Esophagus (tissue), 2 donors: ENCODE data around the gene ERICH6B. TPM values are rescaled to one million over a fixed set of nuclear protein-coding genes. Genes with fewer than 3 reads are reported as not detected.

Source experiments
- H3K27ac ChIP-seq, 2 donors: one replicate each; pipeline ENCODE4 v1.5.1; 2013; ENCODE audit warnings: low read depth in 2 of 2, mild to moderate bottlenecking in 2 of 2, inconsistent platforms in 1 of 2, low read length in 1 of 2, moderate library complexity in 1 of 2
- H3K27me3 ChIP-seq, 2 donors: one replicate each; pipeline ENCODE4 v1.6.1; 2013; ENCODE audit warnings: low read length in 2 of 2, control low read depth in 1 of 2, mild to moderate bottlenecking in 1 of 2; ENCODE audit not compliant: insufficient read depth in 2 of 2, control insufficient read depth in 1 of 2
- H3K36me3 ChIP-seq, 2 donors: one replicate each; pipeline ENCODE4 v1.6.1; 2013; ENCODE audit warnings: low read length in 1 of 2; ENCODE audit not compliant: control insufficient read depth in 2 of 2, insufficient read depth in 2 of 2
- H3K4me1 ChIP-seq, 2 donors: one replicate each; pipeline ENCODE4 v1.6.1; 2013; ENCODE audit warnings: low read length in 1 of 2; ENCODE audit not compliant: control insufficient read depth in 2 of 2, insufficient read depth in 2 of 2
- H3K4me3 ChIP-seq, 2 donors: one replicate each; pipeline ENCODE4 v1.5.1; 2013; ENCODE audit warnings: low read length in 2 of 2, mild to moderate bottlenecking in 2 of 2, low read depth in 1 of 2, moderate library complexity in 1 of 2
- H3K9me3 ChIP-seq, 2 donors: one replicate each; pipeline ENCODE4 v1.6.1; 2013; ENCODE audit warnings: mild to moderate bottlenecking in 2 of 2, low read depth in 1 of 2, low read length in 1 of 2, moderate library complexity in 1 of 2; ENCODE audit not compliant: control insufficient read depth in 2 of 2, insufficient read depth in 1 of 2
- WGBS, 2 donors: extraction: QIAGEN DNeasy Blood & Tissue Kit; methylation state at CpG; one replicate each; pipeline ENCODE4 v1.1.7; 2013; 5-methylcytosine and 5-hydroxymethylcytosine counted together
- polyA plus RNA-seq, 2 donors: library from polyadenylated mRNA; stranded (reverse); fragments of 200-250 nt; gene quantifications; one replicate each; pipeline ENCODE4 v1.2.3, GENCODE V29; 2013
- donor health status: healthy with polysubstance abuse.
- donor health status: Bipolar disorder and iron deficiency.

ERICH6B gene
- polyA plus RNA-seq, 2 donors, result not detected

DNA sequence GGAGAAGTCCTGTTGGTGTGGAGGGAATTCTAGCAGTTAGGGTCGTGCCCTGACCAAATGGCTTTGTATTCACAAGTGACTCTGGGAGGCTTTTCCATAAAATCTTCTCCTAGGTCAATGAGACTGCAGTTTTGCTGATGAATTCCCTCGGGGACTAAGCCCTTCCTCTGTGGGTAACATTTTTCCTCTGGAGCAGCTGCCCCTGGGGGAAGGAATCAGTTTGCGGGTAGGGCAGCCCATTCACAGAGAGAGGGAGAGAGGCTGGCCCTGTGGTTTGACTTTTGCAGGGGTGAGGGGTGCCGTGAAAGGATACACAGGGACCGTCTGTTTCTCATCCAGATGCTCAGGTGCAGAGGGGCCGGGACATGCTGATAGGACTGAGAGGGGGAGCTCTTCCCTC is 67.3 kb downstream of the ERICH6B start:
- WGBS, 2 donors, result 56 to 61% methylated on average over 6 of the region's 6 CpGs
- Histone ChIP-seq H3K27ac (no peak overlapping the region), H3K36me3 (no peaks in the 10 kb centered on the region), H3K4me3 (no peak overlapping the region), H3K9me3 (no peaks in the 10 kb centered on the region), H3K4me1 (no peaks in the 10 kb centered on the region), H3K27me3 (peaks cover 0 to 4% of the 10 kb centered on the region in 2 donors)

DNA sequence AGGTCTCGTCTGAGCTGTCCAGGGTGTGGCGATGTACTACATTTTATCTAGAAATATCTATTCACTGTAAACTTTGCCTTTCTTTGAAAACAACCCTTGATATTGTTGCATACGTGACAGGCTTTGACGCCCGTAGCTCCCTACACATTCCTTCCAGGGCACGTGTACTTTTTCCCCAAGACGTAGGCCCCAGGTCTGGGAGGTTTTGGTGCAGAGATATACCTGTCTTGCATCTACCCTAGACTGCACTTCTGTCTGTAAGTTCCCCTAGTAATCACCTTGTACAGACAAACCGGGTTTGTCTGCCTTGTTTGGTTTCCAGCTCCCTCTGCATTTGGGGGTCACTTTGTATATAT is 69.2 kb downstream of the ERICH6B start:
- no peak overlapping the region for H3K27ac ChIP-seq
- H3K27me3 ChIP-seq, result peaks cover 0 to 4% of the 10 kb centered on the region in 2 donors
- H3K9me3 ChIP-seq, result no peaks in the 10 kb centered on the region
- no peaks in the 10 kb centered on the region for H3K36me3 ChIP-seq
- 84 to 85% methylated on average over 8 of the region's 8 CpGs for WGBS, 2 donors
- H3K4me1 ChIP-seq, result no peaks in the 10 kb centered on the region
- H3K4me3 ChIP-seq, result no peak overlapping the region

GRCh38 chr13:45545686-45546409 is 69.7 kb downstream of the ERICH6B start:
- H3K27ac ChIP-seq, result no peak overlapping the region
- H3K4me1 ChIP-seq, result no peaks in the 10 kb centered on the region
- no peaks in the 10 kb centered on the region for H3K9me3 ChIP-seq
- H3K4me3 ChIP-seq, result no peak overlapping the region
- no peaks in the 10 kb centered on the region for H3K36me3 ChIP-seq
- H3K27me3 ChIP-seq, result peaks cover 0 to 4% of the 10 kb centered on the region in 2 donors
- WGBS, 2 donors, result 69 to 74% methylated on average over 6 of the region's 6 CpGs

- Histone ChIP-seq H3K4me1 (no peaks in the 10 kb centered on the region), H3K4me3 (no peak overlapping the region), H3K36me3 (no peaks in the 10 kb centered on the region), H3K9me3 (no peaks in the 10 kb centered on the region), H3K27ac (no peak overlapping the region), H3K27me3 (no peaks in the 10 kb centered on the region)
- 79 to 80% methylated on average over 2 of the region's 2 CpGs for WGBS, 2 donors
Measured at GRCh38 chr13:45544520-45544919, 71.0 kb downstream of the ERICH6B start.

DNA sequence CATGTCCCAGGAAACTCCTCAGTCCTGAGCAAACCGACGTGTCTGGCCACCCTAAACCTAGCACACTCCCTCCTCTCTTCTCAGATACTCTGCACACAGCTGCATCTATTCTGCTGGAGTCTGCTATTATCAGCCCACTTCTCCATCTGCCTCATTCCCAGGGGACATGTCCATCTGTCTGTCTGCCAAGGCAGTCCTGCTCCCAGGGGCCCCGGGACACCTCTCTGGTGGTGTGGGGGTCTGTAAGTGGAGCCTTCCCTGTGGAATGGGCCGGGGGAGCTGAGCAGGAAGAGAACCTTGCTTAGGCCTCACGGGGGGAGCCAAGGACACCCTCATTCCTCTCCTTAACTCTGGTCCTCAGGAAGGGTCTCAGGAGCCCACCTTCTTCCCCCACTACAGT is 72.7 kb downstream of the ERICH6B start:
- Histone ChIP-seq H3K36me3 (no peaks in the 10 kb centered on the region), H3K27ac (no peak overlapping the region), H3K4me3 (no peak overlapping the region), H3K9me3 (no peaks in the 10 kb centered on the region), H3K4me1 (no peaks in the 10 kb centered on the region), H3K27me3 (no peaks in the 10 kb centered on the region)
- 88 to 92% methylated on average over 5 of the region's 5 CpGs for WGBS, 2 donors

DNA sequence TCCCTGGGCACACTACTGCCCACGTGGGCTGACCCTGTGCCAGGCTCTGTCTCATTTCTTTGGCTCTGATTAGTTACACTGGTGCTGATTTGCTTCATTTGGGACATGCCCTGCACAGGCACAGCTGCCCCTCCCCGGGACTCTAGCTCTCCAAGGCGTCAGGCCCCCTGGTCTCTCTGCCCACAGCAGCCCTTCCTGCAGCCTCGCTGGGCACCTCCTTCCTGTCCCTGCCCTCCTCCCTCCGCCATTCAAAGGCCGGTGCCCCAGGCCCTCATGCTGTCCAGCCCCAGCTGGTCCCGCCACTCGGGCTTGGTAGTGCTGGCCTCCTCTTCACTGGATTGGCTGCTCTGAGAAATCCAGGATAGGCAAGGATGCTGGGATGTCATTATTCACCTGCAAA is 73.1 kb downstream of the ERICH6B start:
- H3K27me3 ChIP-seq, result no peaks in the 10 kb centered on the region
- no peak overlapping the region for H3K27ac ChIP-seq
- no peaks in the 10 kb centered on the region for H3K4me1 ChIP-seq
- WGBS, 2 donors, result 84 to 85% methylated on average over 8 of the region's 8 CpGs
- no peaks in the 10 kb centered on the region for H3K36me3 ChIP-seq
- no peaks in the 10 kb centered on the region for H3K9me3 ChIP-seq
- H3K4me3 ChIP-seq, result no peak overlapping the region

DNA sequence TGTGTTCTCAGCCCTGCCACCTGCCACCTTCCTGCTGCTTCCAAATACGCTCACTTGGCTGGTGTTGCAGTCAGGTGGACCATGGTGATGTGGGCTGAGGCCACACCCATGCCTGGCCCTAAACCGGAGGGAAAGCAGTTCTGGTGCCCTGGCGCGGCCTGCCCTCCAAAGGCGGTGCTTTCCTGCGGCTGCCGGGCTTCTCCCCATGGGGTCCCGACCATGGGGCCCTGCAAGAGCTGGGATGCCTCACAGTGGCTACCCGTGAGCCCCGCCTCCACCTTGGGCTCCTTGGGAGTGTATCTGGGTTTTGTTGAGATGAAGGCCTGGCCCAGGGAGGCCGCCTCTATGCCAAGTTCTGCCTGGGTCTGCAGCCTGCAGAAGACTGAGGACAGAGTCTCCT is 73.7 kb downstream of the ERICH6B start:
- H3K4me3 ChIP-seq, result no peak overlapping the region
- no peaks in the 10 kb centered on the region for H3K27me3 ChIP-seq
- WGBS, 2 donors, result 90 to 91% methylated on average over 11 of the region's 11 CpGs
- H3K4me1 ChIP-seq, result no peaks in the 10 kb centered on the region
- no peaks in the 10 kb centered on the region for H3K9me3 ChIP-seq
- no peak overlapping the region for H3K27ac ChIP-seq
- H3K36me3 ChIP-seq, result no peaks in the 10 kb centered on the region

DNA sequence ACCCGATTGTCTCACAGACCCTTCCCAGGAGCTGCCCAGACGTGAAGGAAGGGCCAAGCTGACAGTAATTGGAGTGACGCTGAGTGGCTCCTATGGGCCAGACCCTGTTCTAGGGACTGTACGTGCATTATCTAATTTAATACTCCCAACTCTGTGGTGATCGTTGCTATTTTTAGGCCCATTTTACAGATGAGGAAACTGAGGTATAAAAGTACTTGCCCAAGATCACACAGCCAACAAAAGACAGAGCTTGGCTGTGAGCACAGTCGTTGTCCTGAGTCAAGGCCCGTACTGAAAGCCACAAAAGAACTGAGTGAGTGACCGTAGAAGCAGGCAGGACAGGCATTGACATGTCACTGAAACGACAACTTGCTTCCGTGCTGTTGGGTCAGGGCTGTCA is 74.7 kb downstream of the ERICH6B start:
- no peaks in the 10 kb centered on the region for H3K27me3 ChIP-seq
- 81 to 85% methylated on average over 10 of the region's 10 CpGs for WGBS, 2 donors

DNA sequence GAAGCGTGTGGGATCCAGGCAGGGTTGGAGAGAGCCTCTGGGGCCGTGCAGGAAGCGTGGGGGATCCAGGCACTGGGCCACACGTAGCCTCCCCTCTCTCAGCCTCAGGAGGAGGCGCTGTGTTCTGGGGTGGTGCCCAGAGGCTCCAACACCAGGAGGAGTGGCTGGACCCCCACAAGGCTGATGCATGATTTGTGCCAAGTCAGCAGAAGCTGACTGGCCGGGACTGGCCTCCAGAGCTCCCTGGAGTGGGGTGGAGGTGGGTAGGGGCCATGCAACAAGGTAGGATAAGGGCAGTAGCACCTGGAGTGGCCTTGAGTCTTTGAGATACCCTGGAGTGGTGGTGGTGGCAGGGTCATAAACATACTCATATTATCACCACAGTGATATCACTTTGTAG is 75.3 kb downstream of the ERICH6B start:
- 85 to 86% methylated on average over 6 of the region's 6 CpGs for WGBS, 2 donors
- H3K36me3 ChIP-seq, result peaks cover 0 to 5% of the 10 kb centered on the region in 2 donors

More for the DNA sequence above, 74.7 kb downstream of the ERICH6B start:
- Histone ChIP-seq H3K9me3 (no peaks in the 10 kb centered on the region), H3K36me3 (no peaks in the 10 kb centered on the region), H3K4me3 (no peak overlapping the region), H3K27ac (no peak overlapping the region), H3K4me1 (no peaks in the 10 kb centered on the region)

DNA sequence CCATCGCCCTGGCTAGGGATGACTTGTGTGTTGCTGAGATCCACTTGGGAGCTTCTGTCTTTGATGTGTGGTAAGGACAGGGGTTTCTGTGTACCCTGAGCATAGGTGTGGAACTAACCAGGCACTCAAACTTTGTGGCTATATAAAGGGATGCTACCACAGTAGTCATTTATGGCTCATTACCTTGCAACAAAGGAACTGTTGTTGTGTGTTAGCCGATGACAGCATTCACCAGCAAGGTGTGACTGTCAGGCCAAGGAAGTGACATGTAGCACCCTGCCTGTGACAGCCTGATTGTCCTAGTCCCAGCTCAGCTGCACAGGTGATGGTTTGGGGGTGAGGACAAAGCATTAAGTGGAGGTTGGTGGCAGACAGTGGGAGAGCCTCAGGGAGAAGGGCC is 77.2 kb downstream of the ERICH6B start:
- WGBS, 2 donors, result 73 to 78% methylated on average over 2 of the region's 2 CpGs
- no peaks in the 10 kb centered on the region for H3K4me1 ChIP-seq
- no peaks in the 10 kb centered on the region for H3K27me3 ChIP-seq

More for the DNA sequence above, 75.3 kb downstream of the ERICH6B start:
- Histone ChIP-seq H3K27me3 (no peaks in the 10 kb centered on the region), H3K9me3 (no peaks in the 10 kb centered on the region), H3K4me1 (no peaks in the 10 kb centered on the region), H3K4me3 (no peak overlapping the region), H3K27ac (no peak overlapping the region)

More for the DNA sequence above, 77.2 kb downstream of the ERICH6B start:
- no peak overlapping the region for H3K4me3 ChIP-seq
- H3K36me3 ChIP-seq, result peaks cover 2 to 12% of the 10 kb centered on the region in 2 donors
- H3K9me3 ChIP-seq, result no peaks in the 10 kb centered on the region
- H3K27ac ChIP-seq, result no peak overlapping the region
